ENCODE measurements around the gene MFAP4.

- TF ChIP-seq CTCF (IDR thresholded peaks at IDR 0.05) (no peak), POLR2A (IDR thresholded peaks at IDR 0.05) (no peak), EP300 (IDR thresholded peaks at IDR 0.05) (no peak)
These were observed 17.7 kb downstream of the MFAP4 start for GRCh38 chr17:19369107-19369778.
